Colonic mucosa (tissue), 4 donors: Measurements from ENCODE around the gene SGK1. TPM values are rescaled to one million over a fixed set of nuclear protein-coding genes. Genes with fewer than 3 reads are reported as not detected.

Experiments
- DNase-seq: peaks from one replicate; pipeline ENCODE4 v3.0.0-alpha.2; 2020
- H3K27ac ChIP-seq: fragments of 200-600 bp; one replicate; pipeline ENCODE4 v1.8.0; 2021
- H3K27me3 ChIP-seq: fragments of 200-600 bp; one replicate; pipeline ENCODE4 v1.8.0; 2021
- H3K36me3 ChIP-seq: fragments of 200-600 bp; one replicate; pipeline ENCODE4 v1.8.0; 2021
- H3K4me1 ChIP-seq: fragments of 200-600 bp; one replicate; pipeline ENCODE4 v1.8.0; 2021; ENCODE audit warnings: mild to moderate bottlenecking
- H3K4me3 ChIP-seq: fragments of 200-600 bp; one replicate; pipeline ENCODE4 v1.8.0; 2021
- H3K9ac ChIP-seq, 2 donors: one replicate each; pipeline ENCODE4 v1.7.0; 2013; ENCODE audit warnings: control low read depth in 2 of 2, low read depth in 2 of 2, low read length in 2 of 2
- H3K9me3 ChIP-seq: fragments of 200-600 bp; one replicate; pipeline ENCODE4 v1.8.0; 2021
- CTCF ChIP-seq: fragments of 200-600 bp; IDR thresholded peaks from one replicate; pipeline ENCODE4 v1.8.0; 2022; ENCODE audit warnings: antibody characterized with exemption, mild to moderate bottlenecking
- intact Hi-C: fragments of 100-400 bp; cut with DNase I; formaldehyde crosslinking; loops from one replicate; pipeline ENCODE4 v1.14.1; 2022
- total RNA-seq, 2 donors: library from RNA; stranded (reverse); fragmentation: NEBNext Ultra II Directional in 1 of 2; extraction: Animal tissue kit (Norgen Biotek cat#: 25700) in 1 of 2; gene quantifications; one replicate each; pipeline ENCODE4 v1.2.1, GENCODE V29; 2021
- donor health status: healthy.
- donor health status: DM: no; HTN: no; CAD: no.
- donor health status: DM: no; HTN: no; CAD: no.

Gene SGK1
- total RNA-seq, 2 donors from 2014 or later: 12.0 to 41.5 TPM

GRCh38 chr6:134146268-134147033 is 171.5 kb downstream of the SGK1 start:
- H3K27ac ChIP-seq: no peak overlapping the region
- H3K9me3 ChIP-seq: no peaks in the 10 kb centered on the region
- H3K27me3 ChIP-seq: no peaks in the 10 kb centered on the region
- H3K9ac ChIP-seq: no peak overlapping the region
- no peaks in the 10 kb centered on the region for H3K4me1 ChIP-seq
- H3K4me3 ChIP-seq: no peak overlapping the region
- DNase-seq: no peak
- no peaks in the 10 kb centered on the region for H3K36me3 ChIP-seq
- TF ChIP-seq CTCF: no peak
- intact Hi-C loops: no loop called here

GRCh38 chr6:134145786-134146185 is 172.1 kb downstream of the SGK1 start:
- H3K9me3 ChIP-seq: no peaks in the 10 kb centered on the region
- H3K9ac ChIP-seq: no peak overlapping the region
- H3K4me1 ChIP-seq: no peaks in the 10 kb centered on the region
- H3K27me3 ChIP-seq: no peaks in the 10 kb centered on the region
- TF ChIP-seq CTCF: no peak
- intact Hi-C loops: no loop called here
- no peaks in the 10 kb centered on the region for H3K36me3 ChIP-seq
- DNase-seq: no peak
- no peak overlapping the region for H3K4me3 ChIP-seq
- no peak overlapping the region for H3K27ac ChIP-seq

GRCh38 chr6:134138226-134138975 is 179.5 kb downstream of the SGK1 start:
- H3K4me3 ChIP-seq: no peak overlapping the region
- H3K9me3 ChIP-seq: no peaks in the 10 kb centered on the region
- no peaks in the 10 kb centered on the region for H3K4me1 ChIP-seq
- no peak overlapping the region for H3K27ac ChIP-seq
- intact Hi-C loops: no loop called here
- H3K27me3 ChIP-seq: no peaks in the 10 kb centered on the region
- no peaks in the 10 kb centered on the region for H3K36me3 ChIP-seq
- no peak for TF ChIP-seq CTCF
- DNase-seq: no peak
- H3K9ac ChIP-seq: no peak overlapping the region

- TF ChIP-seq CTCF: no peak
- Histone ChIP-seq H3K36me3 (no peaks in the 10 kb centered on the region), H3K9ac (no peak overlapping the region), H3K27me3 (no peaks in the 10 kb centered on the region), H3K9me3 (no peaks in the 10 kb centered on the region), H3K4me1 (no peaks in the 10 kb centered on the region), H3K27ac (no peak overlapping the region), H3K4me3 (no peak overlapping the region)
- no peak for DNase-seq
- intact Hi-C loops: no loop called here
These were observed 183.3 kb downstream of the SGK1 start for GRCh38 chr6:134134654-134135053.

- intact Hi-C loops: no loop called here
- Histone ChIP-seq H3K27me3 (no peaks in the 10 kb centered on the region), H3K9me3 (no peaks in the 10 kb centered on the region), H3K9ac (no peak overlapping the region), H3K27ac (no peak overlapping the region), H3K4me1 (no peaks in the 10 kb centered on the region), H3K4me3 (no peak overlapping the region), H3K36me3 (no peaks in the 10 kb centered on the region)
- no peak for TF ChIP-seq CTCF
- no peak for DNase-seq
These were observed 185.3 kb downstream of the SGK1 start for GRCh38 chr6:134132494-134133141.
